Measurements from ENCODE around the gene SPECC1L. TPM values are rescaled to one million over a fixed set of nuclear protein-coding genes. Genes with fewer than 3 reads are reported as not detected.

SPECC1L gene
- total RNA-seq, 1 experiment from 2014 or later: 14.1 TPM

GRCh38 chr22:24302591-24302990 lies 32.0 kb downstream of the SPECC1L start:
- H3K4me3 ChIP-seq (ENCODE audit: low read length): no peak overlapping the region
- ChIA-PET CTCF (no interaction called here), POLR2A (ENCODE audit: unreplicated experiment) (no interaction called here)
- peaks cover 7% of the 10 kb centered on the region; the same call in 1 of the 2 replicates for H3K36me3 ChIP-seq (ENCODE audit: low read depth, low read length)
- H2AFZ ChIP-seq (ENCODE audit: low read length): no peak overlapping the region
- H3F3A ChIP-seq (ENCODE audit: low read length, unreplicated experiment): peaks cover 5% of the 10 kb centered on the region
- H3K9me3 ChIP-seq (ENCODE audit: low read length): no peaks in the 10 kb centered on the region
- no peaks in the 10 kb centered on the region for H3K9me2 ChIP-seq (replicated peaks; ENCODE audit: low read length)
- ATAC-seq (peak; percentile 20; the same call in 1 of the 2 replicates), DNase-seq (no peak)
- H3K79me2 ChIP-seq (ENCODE audit: low read length): peaks cover 28% of the 10 kb centered on the region
- peak overlapping the region; percentile 60 for H3K4me2 ChIP-seq (ENCODE audit: low read length)
- BruUV-seq (replicated peaks): no TSS peak
- H4K20me1 ChIP-seq (ENCODE audit: low read length): peaks cover 3% of the 10 kb centered on the region; the same call in 1 of the 2 replicates
- H3K27ac ChIP-seq (ENCODE audit: low read length): peak overlapping the region; percentile 64
- no peaks in the 10 kb centered on the region for H3K27me3 ChIP-seq (ENCODE audit: low read length)
- intact Hi-C loops (cut with micrococcal nuclease): no loop called here
- no peak overlapping the region for H3K9ac ChIP-seq (ENCODE audit: low read length)
- no peak for TF ChIP-seq EZH2 (IDR thresholded peaks at IDR 0.05; ENCODE audit: low read length, unreplicated experiment)
- TF ChIP-seq, protein P1, sequence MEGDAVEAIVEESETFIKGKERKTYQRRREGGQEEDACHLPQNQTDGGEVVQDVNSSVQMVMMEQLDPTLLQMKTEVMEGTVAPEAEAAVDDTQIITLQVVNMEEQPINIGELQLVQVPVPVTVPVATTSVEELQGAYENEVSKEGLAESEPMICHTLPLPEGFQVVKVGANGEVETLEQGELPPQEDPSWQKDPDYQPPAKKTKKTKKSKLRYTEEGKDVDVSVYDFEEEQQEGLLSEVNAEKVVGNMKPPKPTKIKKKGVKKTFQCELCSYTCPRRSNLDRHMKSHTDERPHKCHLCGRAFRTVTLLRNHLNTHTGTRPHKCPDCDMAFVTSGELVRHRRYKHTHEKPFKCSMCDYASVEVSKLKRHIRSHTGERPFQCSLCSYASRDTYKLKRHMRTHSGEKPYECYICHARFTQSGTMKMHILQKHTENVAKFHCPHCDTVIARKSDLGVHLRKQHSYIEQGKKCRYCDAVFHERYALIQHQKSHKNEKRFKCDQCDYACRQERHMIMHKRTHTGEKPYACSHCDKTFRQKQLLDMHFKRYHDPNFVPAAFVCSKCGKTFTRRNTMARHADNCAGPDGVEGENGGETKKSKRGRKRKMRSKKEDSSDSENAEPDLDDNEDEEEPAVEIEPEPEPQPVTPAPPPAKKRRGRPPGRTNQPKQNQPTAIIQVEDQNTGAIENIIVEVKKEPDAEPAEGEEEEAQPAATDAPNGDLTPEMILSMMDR (conservative IDR thresholded peaks at IDR 0.05; ENCODE audit: low read depth, low read length): no peak
- TF ChIP-seq EZH2phosphoT487 (IDR thresholded peaks at IDR 0.05; ENCODE audit: borderline replicate concordance, low read length): no peak
- peaks cover 39% of the 10 kb centered on the region for H3K4me1 ChIP-seq (ENCODE audit: insufficient read depth, low read length)

DNA sequence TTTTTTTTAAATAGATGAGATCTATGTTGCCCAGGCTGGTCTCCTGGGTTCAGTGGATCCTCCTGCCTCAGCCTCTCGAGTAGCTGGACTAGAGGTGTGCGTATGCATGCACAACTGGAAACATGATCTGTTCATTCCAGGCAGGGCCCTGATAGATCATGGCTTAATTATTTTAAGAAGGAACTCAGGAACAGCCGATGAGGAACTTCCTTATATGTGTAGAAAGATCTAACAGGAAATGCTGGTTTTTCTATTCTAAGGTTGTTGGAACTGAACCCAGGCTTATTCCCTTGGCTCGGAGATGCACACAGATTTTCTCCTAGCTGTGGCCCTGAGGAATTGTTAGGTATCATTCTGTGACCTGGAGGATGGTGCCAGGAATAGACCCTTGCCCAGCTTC lies 32.4 kb downstream of the SPECC1L start:
- intact Hi-C loops (cut with micrococcal nuclease): no loop called here
- ChIA-PET CTCF (no interaction called here), POLR2A (ENCODE audit: unreplicated experiment) (no interaction called here)
- H4K20me1 ChIP-seq (ENCODE audit: low read length): peaks cover 3% of the 10 kb centered on the region; the same call in 1 of the 2 replicates
- H3F3A ChIP-seq (ENCODE audit: low read length, unreplicated experiment): peaks cover 5% of the 10 kb centered on the region
- peaks cover 39% of the 10 kb centered on the region for H3K4me1 ChIP-seq (ENCODE audit: insufficient read depth, low read length)
- no peak overlapping the region for H2AFZ ChIP-seq (ENCODE audit: low read length)
- H3K79me2 ChIP-seq (ENCODE audit: low read length): peaks cover 31% of the 10 kb centered on the region
- no peaks in the 10 kb centered on the region for H3K9me2 ChIP-seq (replicated peaks; ENCODE audit: low read length)
- TF ChIP-seq EZH2 (IDR thresholded peaks at IDR 0.05; ENCODE audit: low read length, unreplicated experiment) (no peak), EZH2phosphoT487 (IDR thresholded peaks at IDR 0.05; ENCODE audit: borderline replicate concordance, low read length) (no peak)
- TF ChIP-seq, protein P1 (conservative IDR thresholded peaks at IDR 0.05; ENCODE audit: low read depth, low read length): no peak
- peaks cover 7% of the 10 kb centered on the region; the same call in 1 of the 2 replicates for H3K36me3 ChIP-seq (ENCODE audit: low read depth, low read length)
- BruUV-seq (replicated peaks): no TSS peak
- H3K27ac ChIP-seq (ENCODE audit: low read length): peak overlapping the region; percentile 64
- ATAC-seq (peak; percentile 27), DNase-seq (peak; percentile 56)
- H3K9ac ChIP-seq (ENCODE audit: low read length): no peak overlapping the region
- no peaks in the 10 kb centered on the region for H3K27me3 ChIP-seq (ENCODE audit: low read length)
- H3K4me3 ChIP-seq (ENCODE audit: low read length): no peak overlapping the region
- no peaks in the 10 kb centered on the region for H3K9me3 ChIP-seq (ENCODE audit: low read length)
- H3K4me2 ChIP-seq (ENCODE audit: low read length): peak overlapping the region; percentile 60

- H4K20me1 ChIP-seq (ENCODE audit: low read length): peaks cover 3% of the 10 kb centered on the region; the same call in 1 of the 2 replicates
- no peak overlapping the region for H2AFZ ChIP-seq (ENCODE audit: low read length)
- H3K9me2 ChIP-seq (replicated peaks; ENCODE audit: low read length): no peaks in the 10 kb centered on the region
- TF ChIP-seq, protein P1 (conservative IDR thresholded peaks at IDR 0.05; ENCODE audit: low read depth, low read length): no peak
- TF ChIP-seq EZH2 (IDR thresholded peaks at IDR 0.05; ENCODE audit: low read length, unreplicated experiment) (no peak), EZH2phosphoT487 (IDR thresholded peaks at IDR 0.05; ENCODE audit: borderline replicate concordance, low read length) (no peak)
- intact Hi-C loops (cut with micrococcal nuclease): no loop called here
- H3F3A ChIP-seq (ENCODE audit: low read length, unreplicated experiment): peaks cover 5% of the 10 kb centered on the region
- peak overlapping the region; percentile 27; the same call in 1 of the 2 replicates for H3K4me3 ChIP-seq (ENCODE audit: low read length)
- H3K4me1 ChIP-seq (ENCODE audit: insufficient read depth, low read length): peaks cover 39% of the 10 kb centered on the region
- H3K9me3 ChIP-seq (ENCODE audit: low read length): no peaks in the 10 kb centered on the region
- H3K36me3 ChIP-seq (ENCODE audit: low read depth, low read length): peaks cover 7% of the 10 kb centered on the region; the same call in 1 of the 2 replicates
- BruUV-seq (replicated peaks): TSS peak; percentile 11
- no peak overlapping the region for H3K9ac ChIP-seq (ENCODE audit: low read length)
- H3K4me2 ChIP-seq (ENCODE audit: low read length): peak overlapping the region; percentile 60; the same call in 1 of the 2 replicates
- no peak for DNase-seq
- CTCF ChIA-PET: no interaction called here
- no peak for ATAC-seq
- POLR2A ChIA-PET (ENCODE audit: unreplicated experiment): no interaction called here
- peak overlapping the region; percentile 64 for H3K27ac ChIP-seq (ENCODE audit: low read length)
- no peaks in the 10 kb centered on the region for H3K27me3 ChIP-seq (ENCODE audit: low read length)
- peaks cover 39% of the 10 kb centered on the region for H3K79me2 ChIP-seq (ENCODE audit: low read length)
Measured at GRCh38 chr22:24304062-24304675, 33.5 kb downstream of the SPECC1L start.

All from PC-3 (cell line).